Nephron (organoid): Measurements from ENCODE around the gene ST8SIA1.

Experiments used
- H3K27ac Mint-ChIP-seq, 3 experiments: 2 replicates each; pipeline ENCODE4 v1.8.0; 2020; ENCODE audit warnings: mixed read lengths in 3 of 3, mild to moderate bottlenecking in 2 of 3, moderate library complexity in 1 of 3
- H3K27me3 Mint-ChIP-seq: 2 replicates; pipeline ENCODE4 v1.8.0; 2021; ENCODE audit warnings: low read depth, mild to moderate bottlenecking, moderate library complexity, mixed read lengths
- H3K36me3 Mint-ChIP-seq: 2 replicates; pipeline ENCODE4 v1.8.0; 2020; ENCODE audit warnings: low read depth, mixed read lengths
- H3K4me1 Mint-ChIP-seq: 2 replicates; pipeline ENCODE4 v1.8.0; 2020; ENCODE audit warnings: mixed read lengths
- H3K4me3 Mint-ChIP-seq, 3 experiments: 2 replicates each; pipeline ENCODE4 v1.8.0; 2020; ENCODE audit warnings: mild to moderate bottlenecking in 3 of 3, mixed read lengths in 3 of 3, moderate library complexity in 2 of 3
- H3K9me3 Mint-ChIP-seq: 2 replicates; pipeline ENCODE4 v1.8.0; 2020; ENCODE audit warnings: mixed read lengths
- TF ChIP-seq, protein P1 (sequence below), 3 experiments: fragments of 200-600 bp; sonication (generic); IDR thresholded peaks; one replicate each; pipeline ENCODE4 v1.5.0; 2021; ENCODE audit warnings: antibody characterized with exemption in 3 of 3; ENCODE audit not compliant: unreplicated experiment in 3 of 3

The ST8SIA1 gene

GRCh38 chr12:22255097-22255496, 79.4 kb downstream of the ST8SIA1 start:
- Mint-ChIP-seq H3K36me3 (no peaks in the 10 kb centered on the region), H3K4me1 (peaks cover 6% of the 10 kb centered on the region), H3K4me3 (no peak overlapping the region), H3K27me3 (no peaks in the 10 kb centered on the region), H3K9me3 (no peaks in the 10 kb centered on the region), H3K27ac (no peak overlapping the region)
- TF ChIP-seq, protein P1, sequence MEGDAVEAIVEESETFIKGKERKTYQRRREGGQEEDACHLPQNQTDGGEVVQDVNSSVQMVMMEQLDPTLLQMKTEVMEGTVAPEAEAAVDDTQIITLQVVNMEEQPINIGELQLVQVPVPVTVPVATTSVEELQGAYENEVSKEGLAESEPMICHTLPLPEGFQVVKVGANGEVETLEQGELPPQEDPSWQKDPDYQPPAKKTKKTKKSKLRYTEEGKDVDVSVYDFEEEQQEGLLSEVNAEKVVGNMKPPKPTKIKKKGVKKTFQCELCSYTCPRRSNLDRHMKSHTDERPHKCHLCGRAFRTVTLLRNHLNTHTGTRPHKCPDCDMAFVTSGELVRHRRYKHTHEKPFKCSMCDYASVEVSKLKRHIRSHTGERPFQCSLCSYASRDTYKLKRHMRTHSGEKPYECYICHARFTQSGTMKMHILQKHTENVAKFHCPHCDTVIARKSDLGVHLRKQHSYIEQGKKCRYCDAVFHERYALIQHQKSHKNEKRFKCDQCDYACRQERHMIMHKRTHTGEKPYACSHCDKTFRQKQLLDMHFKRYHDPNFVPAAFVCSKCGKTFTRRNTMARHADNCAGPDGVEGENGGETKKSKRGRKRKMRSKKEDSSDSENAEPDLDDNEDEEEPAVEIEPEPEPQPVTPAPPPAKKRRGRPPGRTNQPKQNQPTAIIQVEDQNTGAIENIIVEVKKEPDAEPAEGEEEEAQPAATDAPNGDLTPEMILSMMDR (IDR thresholded peaks at IDR 0.05; ENCODE audit: unreplicated experiment in 3 of 3) = no peak

GRCh38 chr12:22254478-22254877, 80.0 kb downstream of the ST8SIA1 start:
- no peak overlapping the region for H3K27ac Mint-ChIP-seq
- H3K27me3 Mint-ChIP-seq = no peaks in the 10 kb centered on the region
- TF ChIP-seq, protein P1 (IDR thresholded peaks at IDR 0.05; ENCODE audit: unreplicated experiment in 3 of 3) = no peak
- H3K4me3 Mint-ChIP-seq = no peak overlapping the region
- no peaks in the 10 kb centered on the region for H3K36me3 Mint-ChIP-seq
- no peaks in the 10 kb centered on the region for H3K9me3 Mint-ChIP-seq
- peaks cover 6% of the 10 kb centered on the region for H3K4me1 Mint-ChIP-seq

DNA sequence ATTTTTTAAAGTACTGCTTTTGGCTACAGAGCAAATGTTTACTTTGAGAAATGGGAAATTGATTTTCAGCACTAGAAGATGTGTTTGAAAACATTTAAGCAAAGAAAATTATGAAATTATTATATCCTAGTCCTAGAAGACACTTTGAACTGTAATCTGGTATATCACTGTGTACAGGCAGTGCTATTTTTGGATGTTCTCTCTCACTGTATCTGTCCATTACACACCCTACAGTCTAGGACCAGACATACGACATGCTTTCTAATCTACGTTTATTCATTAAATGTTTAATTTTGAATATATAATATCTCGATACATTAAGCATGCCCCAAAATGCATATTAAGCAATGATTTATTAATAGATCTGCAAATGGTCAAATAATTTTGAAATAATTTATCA, 82.5 kb downstream of the ST8SIA1 start:
- no peaks in the 10 kb centered on the region for H3K9me3 Mint-ChIP-seq
- H3K4me1 Mint-ChIP-seq = peaks cover 6% of the 10 kb centered on the region
- no peak overlapping the region for H3K27ac Mint-ChIP-seq

DNA sequence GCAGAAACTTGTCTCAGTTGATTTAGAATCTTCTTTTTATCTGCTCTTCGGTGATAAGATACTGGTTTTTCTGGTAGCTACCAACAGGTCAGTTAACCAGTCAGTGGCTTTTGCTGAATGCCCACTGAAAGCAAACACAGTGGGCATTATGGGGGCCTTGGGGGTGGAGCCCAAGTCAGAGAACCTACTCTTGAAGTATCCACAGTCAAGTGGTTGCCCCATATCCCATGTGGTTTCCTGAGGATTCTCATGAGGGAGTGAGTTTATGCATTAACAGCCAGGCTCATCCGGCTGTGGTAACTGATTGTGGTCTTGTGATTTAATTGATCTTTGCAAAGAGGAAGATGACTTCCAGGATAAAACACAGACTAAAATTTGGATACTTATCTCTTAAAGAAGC, 83.7 kb downstream of the ST8SIA1 start:
- Mint-ChIP-seq H3K4me3 (no peak overlapping the region), H3K36me3 (peaks cover 4% of the 10 kb centered on the region), H3K9me3 (no peaks in the 10 kb centered on the region), H3K4me1 (no peaks in the 10 kb centered on the region), H3K27me3 (no peaks in the 10 kb centered on the region), H3K27ac (no peak overlapping the region)
- TF ChIP-seq, protein P1 (IDR thresholded peaks at IDR 0.05; ENCODE audit: unreplicated experiment in 3 of 3) = no peak

More for the DNA sequence above, 82.5 kb downstream of the ST8SIA1 start:
- TF ChIP-seq, protein P1 (IDR thresholded peaks at IDR 0.05; ENCODE audit: unreplicated experiment in 3 of 3) = no peak
- H3K4me3 Mint-ChIP-seq = no peak overlapping the region
- H3K36me3 Mint-ChIP-seq = peaks cover 4% of the 10 kb centered on the region
- H3K27me3 Mint-ChIP-seq = no peaks in the 10 kb centered on the region

DNA sequence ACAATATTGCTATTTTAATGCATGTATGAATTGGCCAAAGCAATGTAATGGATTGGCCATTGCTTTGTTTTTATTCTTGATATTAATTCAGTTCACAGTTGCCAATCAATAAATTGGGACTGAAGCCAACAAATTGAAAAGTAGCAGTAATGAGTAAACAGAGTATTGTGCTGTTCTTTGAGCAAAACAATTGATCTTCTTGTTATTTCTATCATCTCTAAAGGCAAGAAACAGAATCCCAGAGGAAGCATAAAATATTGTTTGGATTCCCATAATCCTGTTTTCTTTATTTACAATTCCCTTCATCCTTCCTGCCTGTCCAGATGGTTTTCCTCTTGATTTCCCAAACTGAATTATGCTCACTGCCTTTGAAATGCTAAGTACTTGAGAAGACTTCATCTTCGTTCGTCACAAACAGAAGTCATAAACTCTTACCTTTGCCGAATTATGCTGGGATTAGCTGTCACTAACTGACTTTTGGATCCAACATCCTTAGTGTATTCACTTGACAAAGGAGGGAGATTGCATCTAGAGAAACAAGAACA, 85.9 kb downstream of the ST8SIA1 start:
- no peaks in the 10 kb centered on the region for H3K4me1 Mint-ChIP-seq

DNA sequence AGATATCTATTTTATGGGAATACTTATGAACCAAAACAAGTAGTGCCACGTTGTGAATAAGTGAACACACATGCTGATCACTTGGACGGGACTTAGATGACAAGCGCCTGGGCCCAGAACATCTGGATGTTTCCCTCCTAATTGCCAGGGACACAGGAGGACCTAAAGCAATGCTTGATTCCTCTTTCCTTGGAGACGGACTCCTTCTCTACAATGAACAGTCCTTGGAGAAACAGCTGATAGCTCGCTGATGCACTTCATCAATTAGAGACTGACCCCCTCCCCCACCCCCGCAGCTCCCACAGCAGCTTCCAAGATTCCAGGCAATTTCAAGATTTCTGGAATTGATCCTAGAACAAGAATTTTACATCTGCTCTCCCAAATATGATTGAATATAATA, 86.4 kb downstream of the ST8SIA1 start:
- Mint-ChIP-seq H3K4me1 (no peaks in the 10 kb centered on the region), H3K27me3 (no peaks in the 10 kb centered on the region), H3K9me3 (no peaks in the 10 kb centered on the region), H3K36me3 (peaks cover 4% of the 10 kb centered on the region), H3K4me3 (no peak overlapping the region), H3K27ac (no peak overlapping the region)
- TF ChIP-seq, protein P1 (IDR thresholded peaks at IDR 0.05; ENCODE audit: unreplicated experiment in 3 of 3) = no peak

More for the DNA sequence above, 85.9 kb downstream of the ST8SIA1 start:
- TF ChIP-seq, protein P1 (IDR thresholded peaks at IDR 0.05; ENCODE audit: unreplicated experiment in 3 of 3) = no peak
- Mint-ChIP-seq H3K27me3 (no peaks in the 10 kb centered on the region), H3K36me3 (peaks cover 4% of the 10 kb centered on the region), H3K4me3 (no peak overlapping the region), H3K9me3 (no peaks in the 10 kb centered on the region), H3K27ac (no peak overlapping the region)
